IMR-90 (cell line): Measurements from ENCODE around the gene MAP1LC3B2. TPM values are rescaled to one million over a fixed set of nuclear protein-coding genes. Genes with fewer than 3 reads are reported as not detected.

Experiments
- ATAC-seq: fragments of 200-7000 bp; cut with Tn5 transposase; 2 replicates; pipeline ENCODE4 v1.9.1; 2020; ENCODE audit warnings: low read depth, mild to moderate bottlenecking, moderate library complexity
- BruUV-seq: library from RNA; stranded (reverse); fragments of 400-500 nt; replicated peaks from 2 replicates; lab custom pipeline; 2021; lab: Mats Ljungman, UMichigan
- CTCF ChIA-PET: fragments of 300-600 bp; formaldehyde crosslinking; extraction: SDS; loops from one replicate; lab custom pipeline; 2021; ENCODE audit warnings: antibody characterized with exemption; lab: Yijun Ruan, JAX
- POLR2A ChIA-PET: fragments of 300-600 bp; sonication (Branson Sonifier 250); formaldehyde crosslinking; loops from one replicate; lab custom pipeline; 2022; ENCODE audit warnings: antibody characterized with exemption; ENCODE audit not compliant: unreplicated experiment; lab: Charles Lee
- DNase-seq: peaks from one replicate; pipeline ENCODE4 v3.0.0; 2013
- H2AFZ ChIP-seq: replicated peaks from 2 replicates; pipeline ENCODE3; 2013; ENCODE audit warnings: low read length, mild to moderate bottlenecking; ENCODE audit not compliant: poor library complexity
- H2AK5ac ChIP-seq: 2 replicates; pipeline ENCODE4 v1.6.1; 2013; ENCODE audit warnings: low read depth, low read length, inconsistent platforms
- H2AK9ac ChIP-seq: replicated peaks from 2 replicates; pipeline ENCODE3; 2013; ENCODE audit warnings: mild to moderate bottlenecking, low read depth, low read length, moderate library complexity; ENCODE audit not compliant: poor library complexity
- H2BK120ac ChIP-seq: 2 replicates; pipeline ENCODE4 v1.6.1; 2013; ENCODE audit warnings: low read depth, low read length, inconsistent platforms
- H2BK15ac ChIP-seq: 3 replicates; pipeline ENCODE4 v1.6.1; 2013; ENCODE audit warnings: low read depth, low read length, inconsistent platforms
- H2BK20ac ChIP-seq: 2 replicates; pipeline ENCODE4 v1.6.1; 2013; ENCODE audit warnings: low read depth, mild to moderate bottlenecking, inconsistent platforms, low read length, moderate library complexity
- H2BK5ac ChIP-seq: 2 replicates; pipeline ENCODE4 v1.6.1; 2013; ENCODE audit warnings: mild to moderate bottlenecking, low read depth, low read length, inconsistent platforms; ENCODE audit not compliant: poor library complexity, severe bottlenecking
- H3K14ac ChIP-seq: replicated peaks from 2 replicates; pipeline ENCODE4 v1.6.1; 2013; ENCODE audit warnings: low read depth, low read length, inconsistent platforms
- H3K18ac ChIP-seq: 2 replicates; pipeline ENCODE4 v1.6.1; 2013; ENCODE audit warnings: low read depth, low read length, control low read depth
- H3K23ac ChIP-seq: 2 replicates; pipeline ENCODE4 v1.6.1; 2013; ENCODE audit warnings: low read depth, low read length, inconsistent platforms
- H3K27ac ChIP-seq: 2 replicates; pipeline ENCODE4 v1.5.1; 2013; ENCODE audit warnings: mild to moderate bottlenecking, control low read depth, low read length; ENCODE audit not compliant: insufficient read depth
- H3K27me3 ChIP-seq: 2 replicates; pipeline ENCODE4 v1.6.1; 2013; ENCODE audit warnings: low read length; ENCODE audit not compliant: control insufficient read depth, insufficient read depth
- H3K36me3 ChIP-seq: 2 replicates; pipeline ENCODE4 v1.6.1; 2013; ENCODE audit warnings: low read length, mixed read lengths; ENCODE audit not compliant: control insufficient read depth, insufficient read depth
- H3K4ac ChIP-seq: 2 replicates; pipeline ENCODE4 v1.6.1; 2013; ENCODE audit warnings: low read depth, low read length, inconsistent platforms
- H3K4me1 ChIP-seq: 2 replicates; pipeline ENCODE4 v1.6.1; 2013; ENCODE audit warnings: low read length, mixed read lengths; ENCODE audit not compliant: control insufficient read depth, insufficient read depth
- H3K4me2 ChIP-seq: 2 replicates; pipeline ENCODE4 v1.6.1; 2013; ENCODE audit warnings: low read depth, mild to moderate bottlenecking, control low read depth, low read length, moderate library complexity
- H3K4me3 ChIP-seq: 2 replicates; pipeline ENCODE4 v1.5.1; 2013; ENCODE audit warnings: low read depth, mild to moderate bottlenecking, control low read depth, low read length, moderate library complexity; ENCODE audit not compliant: insufficient read depth
- H3K56ac ChIP-seq: 2 replicates; pipeline ENCODE4 v1.6.1; 2013; ENCODE audit warnings: low read length, inconsistent platforms; ENCODE audit not compliant: insufficient read depth; ENCODE audit errors: extremely low read depth
- H3K79me1 ChIP-seq, 2 experiments: 2 replicates each; pipeline ENCODE4 v1.6.1; 2013; ENCODE audit warnings: low read length in 2 of 2, inconsistent platforms in 1 of 2, low read depth in 1 of 2
- H3K9ac ChIP-seq: 2 replicates; pipeline ENCODE4 v1.6.1; 2013; ENCODE audit warnings: low read depth, low read length, control low read depth
- H3K9me1 ChIP-seq: 2 replicates; pipeline ENCODE4 v1.6.1; 2013; ENCODE audit warnings: low read length, inconsistent platforms; ENCODE audit not compliant: insufficient read depth
- H3K9me3 ChIP-seq: 2 replicates; pipeline ENCODE4 v1.6.1; 2013; ENCODE audit warnings: low read length; ENCODE audit not compliant: control insufficient read depth, insufficient read depth
- H4K20me1 ChIP-seq: 2 replicates; pipeline ENCODE4 v1.6.1; 2013; ENCODE audit warnings: low read length, inconsistent platforms; ENCODE audit not compliant: insufficient read depth
- H4K5ac ChIP-seq: 2 replicates; pipeline ENCODE4 v1.6.1; 2013; ENCODE audit warnings: mild to moderate bottlenecking, low read depth, low read length, control low read depth
- H4K8ac ChIP-seq, 2 experiments: 2 replicates each; pipeline ENCODE4 v1.6.1; 2013; ENCODE audit warnings: low read depth in 2 of 2, low read length in 2 of 2, control low read depth in 1 of 2, inconsistent platforms in 1 of 2
- H4K91ac ChIP-seq: 2 replicates; pipeline ENCODE4 v1.6.1; 2013; ENCODE audit warnings: low read depth, low read length, inconsistent platforms; ENCODE audit not compliant: insufficient read depth
- BHLHE40 ChIP-seq: fragments of 150-350 bp; IDR thresholded peaks from 2 replicates; pipeline ENCODE4 v1.6.1; 2016; ENCODE audit warnings: mild to moderate bottlenecking, low read depth, low read length
- CEBPB ChIP-seq: IDR thresholded peaks from 2 replicates; pipeline ENCODE4 v1.6.1; 2012; ENCODE audit warnings: low read depth, low read length, improper control_type of control experiment
- CHD1 ChIP-seq: IDR thresholded peaks from 2 replicates; pipeline ENCODE4 v1.6.1; 2012; ENCODE audit warnings: low read depth, low read length, improper control_type of control experiment
- CTCF ChIP-seq: conservative IDR thresholded peaks from 2 replicates; pipeline ENCODE4 v1.5.1; 2012; ENCODE audit warnings: mild to moderate bottlenecking, low read depth, low read length, improper control_type of control experiment
- ELK1 ChIP-seq: fragments of 150-350 bp; IDR thresholded peaks from 2 replicates; pipeline ENCODE4 v1.6.1; 2016; ENCODE audit warnings: low read depth, mild to moderate bottlenecking, low read length, moderate library complexity, borderline replicate concordance
- FOS ChIP-seq: fragments of 150-350 bp; IDR thresholded peaks from 2 replicates; pipeline ENCODE4 v1.6.1; 2016; ENCODE audit warnings: low read depth, low read length
- MAFK ChIP-seq: IDR thresholded peaks from 2 replicates; pipeline ENCODE4 v1.6.1; 2012; ENCODE audit warnings: low read depth, low read length, improper control_type of control experiment
- MAZ ChIP-seq: IDR thresholded peaks from 2 replicates; pipeline ENCODE4 v1.6.1; 2012; ENCODE audit warnings: low read depth, mild to moderate bottlenecking, low read length, improper control_type of control experiment, moderate library complexity, borderline replicate concordance
- MXI1 ChIP-seq: IDR thresholded peaks from 2 replicates; pipeline ENCODE4 v1.6.1; 2012; ENCODE audit warnings: low read depth, mild to moderate bottlenecking, low read length, moderate library complexity, borderline replicate concordance
- NFE2L2 ChIP-seq: fragments of 150-350 bp; IDR thresholded peaks from 2 replicates; pipeline ENCODE4 v1.6.1; 2016; ENCODE audit warnings: low read depth, mild to moderate bottlenecking, low read length
- POLR2A ChIP-seq: IDR thresholded peaks from 2 replicates; pipeline ENCODE4 v1.6.1; 2012; ENCODE audit warnings: mild to moderate bottlenecking, low read depth, low read length
- RAD21 ChIP-seq: IDR thresholded peaks from 2 replicates; pipeline ENCODE4 v1.6.1; 2012; ENCODE audit warnings: low read length, improper control_type of control experiment
- RCOR1 ChIP-seq: IDR thresholded peaks from 2 replicates; pipeline ENCODE4 v1.6.1; 2012; ENCODE audit warnings: mild to moderate bottlenecking, low read length, improper control_type of control experiment; ENCODE audit not compliant: insufficient replicate concordance
- RFX5 ChIP-seq: IDR thresholded peaks from 2 replicates; pipeline ENCODE4 v1.8.0; 2012; ENCODE audit warnings: low read depth, mild to moderate bottlenecking, low read length, moderate library complexity
- SMC3 ChIP-seq: fragments of 150-350 bp; IDR thresholded peaks from 2 replicates; pipeline ENCODE4 v1.6.1; 2016; ENCODE audit warnings: low read depth, mild to moderate bottlenecking, antibody characterized with exemption, low read length, moderate library complexity
- USF2 ChIP-seq: fragments of 150-350 bp; IDR thresholded peaks from 2 replicates; pipeline ENCODE4 v1.6.1; 2017; ENCODE audit warnings: mild to moderate bottlenecking, antibody characterized with exemption, low read length, low read depth
- dilution Hi-C: fragments of 300-500 bp; cut with HindIII; formaldehyde crosslinking; loops from one replicate; pipeline ENCODE4 v1.14.3; 2018; ENCODE audit warnings: low sequenced_read_pairs; ENCODE audit not compliant: unreplicated experiment
- in situ Hi-C: fragments of 300-500 bp; cut with MboI; formaldehyde crosslinking; loops from 3 replicates; pipeline ENCODE4 v1.14.3; 2019; ENCODE audit warnings: low sequenced_read_pairs, inconsistent platforms, mixed read lengths
- intact Hi-C: fragments of 100-400 bp; cut with micrococcal nuclease; formaldehyde crosslinking; loops from 2 replicates; pipeline ENCODE4 v1.10.0; 2022
- polyA plus RNA-seq, 3 experiments: library from polyadenylated mRNA; depleted of rRNA; stranded (reverse); fragments of >200 nt; gene quantifications; 2 replicates each; pipeline ENCODE4 v1.2.3, GENCODE V29; 2012; ENCODE audit warnings: low replicate concordance in 1 of 3
- total RNA-seq: library from RNA; depleted of rRNA; stranded (reverse); fragments of >200 nt; gene quantifications from 2 replicates; pipeline ENCODE4 v1.2.3, GENCODE V29; 2012

Gene MAP1LC3B2
- total and polyA plus RNA-seq, 2 of the 4 experiments (the other 2 are of a cell fraction), result 1.4 TPM; not detected in 1

- Histone ChIP-seq H3K4me2 (no peak overlapping the region), H3K9me1 (peaks cover 7% of the 10 kb centered on the region), H3K23ac (no peak overlapping the region), H3K27ac (no peak overlapping the region), H4K8ac (no peak overlapping the region), H4K5ac (no peak overlapping the region), H2AFZ (no peak overlapping the region), H3K79me1 (no peaks in the 10 kb centered on the region), H4K91ac (no peak overlapping the region), H3K27me3 (no peaks in the 10 kb centered on the region), H3K9ac (no peak overlapping the region), H3K36me3 (no peaks in the 10 kb centered on the region), H2BK5ac (peak overlapping the region; percentile 25), H3K4me1 (peaks cover 11% of the 10 kb centered on the region), H3K18ac (no peak overlapping the region), H2AK5ac (no peak overlapping the region), H4K20me1 (no peaks in the 10 kb centered on the region), H3K14ac (no peak overlapping the region), H3K9me3 (no peaks in the 10 kb centered on the region), H3K4me3 (no peak overlapping the region), H3K56ac (no peak overlapping the region), H2AK9ac (no peak overlapping the region), H3K4ac (no peak overlapping the region), H2BK20ac (no peak overlapping the region), H2BK120ac (no peak overlapping the region), H2BK15ac (no peak overlapping the region)
- ChIA-PET CTCF (no interaction called here), POLR2A (no interaction called here)
- no TSS peak for BruUV-seq
- TF ChIP-seq MAZ, result no peak
- TF ChIP-seq FOS, result no peak
- no peak for TF ChIP-seq MAFK
- TF ChIP-seq RAD21, result no peak
- TF ChIP-seq USF2, result no peak
- no peak for TF ChIP-seq NFE2L2
- TF ChIP-seq POLR2A, result no peak
- TF ChIP-seq MXI1, result no peak
- TF ChIP-seq RFX5, result no peak
- TF ChIP-seq CEBPB, result no peak
- TF ChIP-seq BHLHE40, result no peak
- TF ChIP-seq ELK1, result no peak
- TF ChIP-seq RCOR1, result no peak
- TF ChIP-seq SMC3, result no peak
- TF ChIP-seq CTCF, result no peak
- TF ChIP-seq CHD1, result no peak
- intact Hi-C loops (loop anchor here (5.0 kb wide), 4 partner anchors 163 to 598 kb away; no protein-coding TSS in a partner anchor), dilution Hi-C loops (no loop called here), in situ Hi-C loops (loop anchor here (10.0 kb wide), 2 partner anchors 311 to 601 kb away; no protein-coding TSS in a partner anchor)
- ATAC-seq (no peak), DNase-seq (no peak)
Measured at GRCh38 chr12:116595672-116596071, 36.5 kb downstream of the MAP1LC3B2 start.
